Activated naive CD4-positive, alpha-beta T cell (primary cell): ENCODE results near the gene TNFRSF19.

Experiments
- DNase-seq, 4 experiments: peaks; one replicate each; lab custom pipeline; 2025; lab: John Stamatoyannopoulos, UW

Gene TNFRSF19

GRCh38 chr13:23722726-23723453 is 152.7 kb downstream of the TNFRSF19 start:
- no peak for DNase-seq

- no peak for DNase-seq
Observed at GRCh38 chr13:23723471-23723870, 153.3 kb downstream of the TNFRSF19 start.

- no peak for DNase-seq
Observed at GRCh38 chr13:23724196-23724970, 154.2 kb downstream of the TNFRSF19 start.
